ENCODE data around the gene KIF5B. TPM values are rescaled to one million over a fixed set of nuclear protein-coding genes. Genes with fewer than 3 reads are reported as not detected.

The KIF5B gene
- total RNA-seq, 1 experiment from 2014 or later = 63.2 TPM

- Mint-ChIP-seq H3K4me3 (no peak overlapping the region), H3K9me3 (no peaks in the 10 kb centered on the region), H3K27me3 (ENCODE audit: low read depth) (peaks cover 3% of the 10 kb centered on the region; the same call in 1 of the 2 replicates), H3K36me3 (no peaks in the 10 kb centered on the region), H3K4me1 (peaks cover 13% of the 10 kb centered on the region), H3K27ac (no peak overlapping the region)
- POLR2A ChIA-PET = no interaction called here
- DNase-seq (ENCODE audit: low spot score) (no peak), ATAC-seq (no peak)
- TF ChIP-seq ZSCAN18 (CRISPR knock-in tag; IDR thresholded peaks at IDR 0.05) (no peak), FOXJ3 (CRISPR knock-in tag; IDR thresholded peaks at IDR 0.05; ENCODE audit: borderline replicate concordance) (no peak), ESRRA (CRISPR knock-in tag; IDR thresholded peaks at IDR 0.05; ENCODE audit: borderline replicate concordance) (no peak), E2F5 (CRISPR knock-in tag; IDR thresholded peaks at IDR 0.05) (no peak), PREB (CRISPR knock-in tag; IDR thresholded peaks at IDR 0.05; ENCODE audit: borderline replicate concordance) (no peak), RELA (CRISPR knock-in tag; IDR thresholded peaks at IDR 0.05; ENCODE audit: borderline replicate concordance) (no peak), ZNF425 (CRISPR knock-in tag; conservative IDR thresholded peaks at IDR 0.05) (no peak), RORB (CRISPR knock-in tag; IDR thresholded peaks at IDR 0.05) (no peak), ELF4 (CRISPR knock-in tag; IDR thresholded peaks at IDR 0.05; ENCODE audit: low read depth) (no peak), ZNF671 (CRISPR knock-in tag; IDR thresholded peaks at IDR 0.05) (no peak)
- TF ChIP-seq, protein P1, sequence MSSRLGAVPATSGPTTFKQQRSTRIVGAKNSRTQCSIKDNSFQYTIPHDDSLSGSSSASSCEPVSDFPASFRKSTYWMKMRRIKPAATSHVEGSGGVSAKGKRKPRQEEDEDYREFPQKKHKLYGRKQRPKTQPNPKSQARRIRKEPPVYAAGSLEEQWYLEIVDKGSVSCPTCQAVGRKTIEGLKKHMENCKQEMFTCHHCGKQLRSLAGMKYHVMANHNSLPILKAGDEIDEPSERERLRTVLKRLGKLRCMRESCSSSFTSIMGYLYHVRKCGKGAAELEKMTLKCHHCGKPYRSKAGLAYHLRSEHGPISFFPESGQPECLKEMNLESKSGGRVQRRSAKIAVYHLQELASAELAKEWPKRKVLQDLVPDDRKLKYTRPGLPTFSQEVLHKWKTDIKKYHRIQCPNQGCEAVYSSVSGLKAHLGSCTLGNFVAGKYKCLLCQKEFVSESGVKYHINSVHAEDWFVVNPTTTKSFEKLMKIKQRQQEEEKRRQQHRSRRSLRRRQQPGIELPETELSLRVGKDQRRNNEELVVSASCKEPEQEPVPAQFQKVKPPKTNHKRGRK (CRISPR knock-in tag; IDR thresholded peaks at IDR 0.05; ENCODE audit: borderline replicate concordance) = no peak
- CTCF ChIA-PET = no interaction called here
Observed at GRCh38 chr10:32070645-32071044, 14.4 kb upstream of the KIF5B start.

GRCh38 chr10:32068569-32068968, 12.3 kb upstream of the KIF5B start:
- no peak overlapping the region for H3K4me3 Mint-ChIP-seq
- ATAC-seq (no peak), DNase-seq (ENCODE audit: low spot score) (no peak)
- no peak overlapping the region for H3K27ac Mint-ChIP-seq
- no peak for TF ChIP-seq ELF4 (CRISPR knock-in tag; IDR thresholded peaks at IDR 0.05; ENCODE audit: low read depth)
- TF ChIP-seq, protein P2, sequence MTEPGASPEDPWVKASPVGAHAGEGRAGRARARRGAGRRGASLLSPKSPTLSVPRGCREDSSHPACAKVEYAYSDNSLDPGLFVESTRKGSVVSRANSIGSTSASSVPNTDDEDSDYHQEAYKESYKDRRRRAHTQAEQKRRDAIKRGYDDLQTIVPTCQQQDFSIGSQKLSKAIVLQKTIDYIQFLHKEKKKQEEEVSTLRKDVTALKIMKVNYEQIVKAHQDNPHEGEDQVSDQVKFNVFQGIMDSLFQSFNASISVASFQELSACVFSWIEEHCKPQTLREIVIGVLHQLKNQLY (CRISPR knock-in tag; IDR thresholded peaks at IDR 0.05) = no peak
- no peak for TF ChIP-seq ATF2 (CRISPR knock-in tag; IDR thresholded peaks at IDR 0.05; ENCODE audit: borderline replicate concordance, low read depth)
- ChIA-PET CTCF (no interaction called here), POLR2A (no interaction called here)
- no peaks in the 10 kb centered on the region for H3K36me3 Mint-ChIP-seq
- H3K4me1 Mint-ChIP-seq = peaks cover 13% of the 10 kb centered on the region
- peaks cover 1% of the 10 kb centered on the region; the same call in 1 of the 2 replicates for H3K27me3 Mint-ChIP-seq (ENCODE audit: low read depth)
- 0 out of 2 replicates have a peak, but pooled peaks cover 4% of the 10 kb centered on the region for H3K9me3 Mint-ChIP-seq
